GM13977 (cell line): Measurements from ENCODE around the gene P2RX7.

Source experiments
- DNase-seq: peaks from one replicate; pipeline ENCODE4 v3.0.0; 2012; ENCODE audit warnings: low spot score
- CTCF ChIP-seq: IDR thresholded peaks from 2 replicates; pipeline ENCODE4 v1.5.1; 2012; ENCODE audit warnings: mild to moderate bottlenecking, control low read depth; ENCODE audit not compliant: insufficient read depth; ENCODE audit errors: extremely low read depth, missing control alignments
- in situ Hi-C: fragments of 300-500 bp; cut with MboI; formaldehyde crosslinking; loops from one replicate; pipeline ENCODE4 v1.12.0; 2022; ENCODE audit warnings: low sequenced_read_pairs, low pct_unique_long_range_greater_than_20kb, mixed read lengths, inconsistent platforms; ENCODE audit not compliant: unreplicated experiment

The P2RX7 gene

DNA sequence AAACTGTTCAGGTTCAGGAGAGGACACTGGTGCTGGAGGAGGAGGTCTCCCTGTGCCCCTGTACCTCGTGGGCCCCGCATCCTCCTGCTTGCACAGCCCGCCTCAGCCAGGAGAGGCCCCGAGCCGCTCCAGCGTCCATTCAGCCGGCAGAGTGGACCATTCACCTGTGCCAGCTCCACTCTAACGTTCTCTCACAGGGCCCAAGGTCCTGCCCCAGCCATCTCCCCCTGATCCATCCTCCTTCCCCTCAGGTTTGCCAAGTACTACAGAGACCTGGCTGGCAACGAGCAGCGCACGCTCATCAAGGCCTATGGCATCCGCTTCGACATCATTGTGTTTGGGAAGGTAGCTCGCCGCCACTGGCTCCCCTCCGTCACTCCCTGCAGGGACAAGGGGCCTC, 99.5 kb downstream of the P2RX7 start:
- TF ChIP-seq CTCF, result no peak
- DNase-seq, result no peak
- in situ Hi-C loops, result no loop called here

- in situ Hi-C loops, result no loop called here
- no peak for TF ChIP-seq CTCF
- no peak for DNase-seq
These were observed 100.4 kb downstream of the P2RX7 start for GRCh38 chr12:121232977-121233627.

DNA sequence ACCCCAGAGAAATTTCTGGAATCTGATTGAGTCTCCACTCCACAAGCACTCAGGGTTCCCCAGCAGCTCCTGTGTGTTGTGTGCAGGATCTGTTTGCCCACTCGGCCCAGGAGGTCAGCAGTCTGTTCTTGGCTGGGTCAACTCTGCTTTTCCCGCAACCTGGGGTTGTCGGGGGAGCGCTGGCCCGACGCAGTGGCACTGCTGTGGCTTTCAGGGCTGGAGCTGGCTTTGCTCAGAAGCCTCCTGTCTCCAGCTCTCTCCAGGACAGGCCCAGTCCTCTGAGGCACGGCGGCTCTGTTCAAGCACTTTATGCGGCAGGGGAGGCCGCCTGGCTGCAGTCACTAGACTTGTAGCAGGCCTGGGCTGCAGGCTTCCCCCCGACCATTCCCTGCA, 100.9 kb downstream of the P2RX7 start:
- DNase-seq, result no peak
- no peak for TF ChIP-seq CTCF
- in situ Hi-C loops, result no loop called here

- DNase-seq, result no peak
- TF ChIP-seq CTCF, result no peak
- in situ Hi-C loops, result no loop called here
These were observed 104.1 kb downstream of the P2RX7 start for GRCh38 chr12:121236776-121237175.

- TF ChIP-seq CTCF, result no peak
- in situ Hi-C loops, result no loop called here
- no peak for DNase-seq
These were observed 104.7 kb downstream of the P2RX7 start for GRCh38 chr12:121237415-121237814.
